Measurements from ENCODE around the gene OTOGL. TPM values are rescaled to one million over a fixed set of nuclear protein-coding genes. Genes with fewer than 3 reads are reported as not detected.
"Not testable (repeated sequence)": the region's sequence is repeated elsewhere in the genome, so short reads cannot be mapped to it uniquely, and the experiment has no call there.

OTOGL gene
- total RNA-seq, 2 donors from 2014 or later = 0.24 to 0.46 TPM

GRCh38 chr12:80208071-80208470 is 108.7 kb downstream of the OTOGL start:
- DNase-seq (ENCODE audit: low spot score) = no peak
- intact Hi-C loops (cut with DNase I) = no loop called here

DNA sequence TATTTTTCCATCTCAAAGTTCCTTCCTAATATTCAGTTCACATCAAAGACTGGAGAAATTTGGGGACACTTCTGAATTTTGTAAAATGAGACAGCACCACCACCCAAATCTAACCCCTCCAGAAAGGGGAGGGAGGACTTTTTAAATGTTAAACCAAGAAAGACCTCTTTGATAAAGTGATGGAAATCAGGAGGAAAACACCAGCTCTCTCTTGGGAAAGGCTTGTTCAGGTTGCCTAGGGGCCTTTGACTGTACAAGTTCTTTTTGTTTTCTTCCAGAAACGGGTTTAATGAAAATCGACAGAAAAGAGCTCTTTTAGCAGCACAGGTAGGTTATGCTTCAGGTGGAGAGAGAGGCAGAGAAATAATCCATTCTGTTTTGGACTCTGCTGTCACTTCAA is 112.3 kb downstream of the OTOGL start:
- DNase-seq (ENCODE audit: low spot score) = no peak
- intact Hi-C loops (cut with DNase I) = no loop called here

DNA sequence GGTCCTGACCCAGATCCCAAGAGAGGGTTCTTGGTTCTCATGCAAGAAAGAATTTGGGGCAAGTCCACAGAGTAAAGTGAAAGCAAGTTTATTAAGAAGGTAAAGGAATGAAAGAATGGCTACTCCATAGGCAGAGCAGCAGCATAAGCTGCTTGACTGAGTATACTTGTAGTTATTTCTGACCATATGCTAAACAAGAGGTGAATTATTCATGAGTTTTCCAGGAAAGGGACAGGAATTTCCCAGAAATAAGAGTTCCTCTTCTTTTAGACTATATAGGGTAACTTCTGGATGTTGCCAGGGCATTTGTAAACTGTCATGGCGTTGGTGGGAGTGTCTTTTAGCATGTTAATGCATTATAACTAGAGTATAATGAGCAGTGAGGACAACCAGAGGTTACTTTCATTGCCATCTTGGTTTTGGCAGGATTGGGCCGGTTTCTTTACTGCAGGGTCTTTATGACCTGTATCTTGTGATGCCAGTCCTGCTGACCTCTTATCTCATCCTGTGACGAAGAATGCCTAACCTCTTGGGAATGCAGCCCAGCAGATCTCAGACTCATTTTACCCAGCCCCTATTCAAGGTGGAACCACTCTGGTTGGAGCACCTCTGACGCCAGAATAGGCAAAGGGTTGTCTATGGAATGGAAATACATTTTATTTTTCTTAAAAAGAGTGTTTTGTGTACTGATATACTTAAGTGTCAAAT is 113.8 kb downstream of the OTOGL start:
- no peak for DNase-seq (ENCODE audit: low spot score)
- intact Hi-C loops (cut with DNase I) = no loop called here

DNA sequence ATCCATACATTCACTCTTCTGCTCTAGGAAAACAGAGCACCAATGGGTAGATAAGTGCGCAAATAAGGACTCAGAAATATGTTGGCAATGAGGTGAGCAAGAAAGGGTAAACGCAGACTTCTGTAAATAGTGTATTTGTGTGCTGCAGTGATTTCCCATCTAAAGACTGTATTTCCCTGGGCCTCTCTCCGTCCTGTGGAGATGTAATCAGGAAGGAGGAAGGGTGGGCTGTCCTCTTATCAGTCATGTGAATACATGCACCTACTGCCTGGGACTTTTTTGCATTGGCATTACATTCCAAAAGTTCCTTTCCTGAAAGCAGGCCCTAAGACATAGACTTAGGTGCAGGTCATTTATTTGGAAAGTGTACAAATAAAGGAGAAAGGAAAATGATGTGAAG is 114.5 kb downstream of the OTOGL start:
- DNase-seq (ENCODE audit: low spot score) = no peak

DNA sequence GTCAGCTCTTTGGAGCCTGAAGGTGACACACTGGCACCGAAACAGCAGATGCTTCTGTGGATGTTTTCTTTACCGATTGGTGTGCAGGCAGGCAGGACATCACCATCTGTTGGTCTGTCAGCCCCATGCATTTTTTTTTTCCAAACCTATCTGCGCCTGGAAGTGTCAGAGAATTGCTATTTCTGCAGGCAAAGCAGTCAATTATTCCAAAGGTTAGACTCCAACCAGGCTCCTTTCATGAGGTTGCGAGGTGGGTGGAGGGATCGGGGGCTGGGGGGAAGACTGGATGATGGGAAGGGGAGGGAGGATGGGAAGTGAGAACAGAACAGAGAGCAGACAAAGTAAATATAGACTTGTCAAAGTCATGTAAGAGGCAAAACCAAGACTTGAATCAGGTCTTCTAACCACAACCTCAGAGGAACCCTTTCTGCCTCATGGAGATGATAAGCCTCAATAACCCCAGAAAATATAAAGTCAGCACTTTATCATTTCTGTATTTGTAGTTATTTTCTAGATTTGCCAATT is 117.7 kb downstream of the OTOGL start:
- intact Hi-C loops (cut with DNase I) = no loop called here
- no peak for DNase-seq (ENCODE audit: low spot score)

More for the DNA sequence above, 114.5 kb downstream of the OTOGL start:
- intact Hi-C loops (cut with DNase I) = no loop called here

GRCh38 chr12:80218925-80219324 is 119.6 kb downstream of the OTOGL start:
- intact Hi-C loops (cut with DNase I); DNase-seq (ENCODE audit: low spot score): not testable (repeated sequence)

DNA sequence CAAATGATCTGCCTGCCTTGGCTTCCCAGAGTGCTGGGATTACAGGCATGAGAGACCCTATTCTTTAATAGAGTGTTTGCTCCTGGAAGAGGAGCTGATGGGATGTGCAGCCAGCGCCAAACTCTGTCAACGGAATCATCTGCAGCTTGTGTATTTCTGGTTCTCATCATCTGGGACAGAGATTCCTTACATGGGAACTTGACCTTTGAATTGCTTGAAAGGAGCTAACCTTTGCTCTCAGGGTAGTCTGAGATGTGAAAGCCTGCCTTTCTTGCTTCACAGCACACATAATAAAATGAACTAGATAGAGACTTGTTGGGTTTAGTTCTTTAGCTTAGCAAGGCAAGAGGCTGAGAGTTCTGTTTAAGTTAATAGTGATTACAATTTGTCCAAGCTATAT is 120.0 kb downstream of the OTOGL start:
- no peak for DNase-seq (ENCODE audit: low spot score)
- intact Hi-C loops (cut with DNase I) = no loop called here

DNA sequence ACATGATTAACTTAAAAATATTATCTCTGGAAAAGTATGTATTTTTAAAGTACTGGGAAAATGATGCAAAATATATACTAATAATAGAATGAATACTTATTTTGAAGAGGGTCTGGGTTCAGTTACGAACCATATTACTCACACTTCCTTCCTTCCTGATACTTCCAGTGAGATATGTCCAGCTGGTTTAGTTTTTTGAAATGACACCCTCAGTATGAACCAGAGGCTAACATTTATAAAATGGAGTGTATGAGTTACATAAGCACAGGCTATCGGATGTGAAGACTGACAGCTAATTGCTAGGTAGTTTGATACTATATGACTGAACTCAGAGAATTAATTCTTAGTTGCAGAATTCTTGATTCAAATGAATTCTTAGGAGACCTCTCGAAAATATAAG is 122.9 kb downstream of the OTOGL start:
- intact Hi-C loops (cut with DNase I) = no loop called here
- DNase-seq (ENCODE audit: low spot score) = no peak

DNA sequence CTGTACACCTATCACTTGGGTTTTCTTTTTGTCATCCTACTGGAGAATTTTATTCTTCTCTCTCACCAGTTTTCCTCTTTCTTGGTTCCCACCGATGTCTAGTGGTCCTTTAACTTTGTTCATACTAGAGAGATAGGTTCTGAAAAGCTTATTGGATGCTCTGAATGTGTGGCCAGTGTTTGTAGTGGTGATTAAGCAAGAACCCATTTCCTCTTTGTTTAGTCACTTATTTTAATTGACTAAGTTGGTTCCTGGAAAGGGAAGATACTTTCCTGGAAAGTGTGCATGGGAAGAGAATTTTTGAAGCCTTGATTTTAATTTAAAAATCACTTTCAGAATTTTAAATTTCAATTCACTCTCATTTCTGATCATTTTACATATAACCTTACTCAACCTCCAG is 127.2 kb downstream of the OTOGL start:
- DNase-seq (ENCODE audit: low spot score) = no peak
- intact Hi-C loops (cut with DNase I) = no loop called here

GRCh38 chr12:80227904-80228303 is 128.6 kb downstream of the OTOGL start:
- intact Hi-C loops (cut with DNase I) = not testable (repeated sequence)

GRCh38 chr12:80230068-80230467 is 130.7 kb downstream of the OTOGL start:
- intact Hi-C loops (cut with DNase I) = no loop called here
- DNase-seq (ENCODE audit: low spot score) = no peak

More at GRCh38 chr12:80227904-80228303, 128.6 kb downstream of the OTOGL start:
- DNase-seq (ENCODE audit: low spot score) = not testable (repeated sequence)

DNA sequence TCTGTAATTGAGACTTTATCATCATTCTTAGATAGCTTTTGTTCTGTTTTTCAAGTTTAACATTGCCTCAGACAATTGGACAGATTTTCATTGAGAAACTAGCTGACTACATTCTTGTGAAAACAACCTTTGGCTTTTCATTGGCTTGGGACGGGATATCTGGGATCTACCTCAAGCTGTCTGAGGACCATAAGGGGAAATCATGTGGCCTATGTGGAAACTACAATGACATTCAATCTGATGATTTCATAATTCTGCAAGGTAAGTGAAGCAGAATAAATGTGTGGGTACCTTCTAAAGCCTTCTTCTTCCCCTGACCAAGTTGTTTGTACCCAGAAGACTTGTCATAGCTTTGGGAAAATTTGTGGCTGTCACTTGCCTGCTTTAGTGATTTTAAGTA is 133.5 kb downstream of the OTOGL start:
- intact Hi-C loops (cut with DNase I) = no loop called here

DNA sequence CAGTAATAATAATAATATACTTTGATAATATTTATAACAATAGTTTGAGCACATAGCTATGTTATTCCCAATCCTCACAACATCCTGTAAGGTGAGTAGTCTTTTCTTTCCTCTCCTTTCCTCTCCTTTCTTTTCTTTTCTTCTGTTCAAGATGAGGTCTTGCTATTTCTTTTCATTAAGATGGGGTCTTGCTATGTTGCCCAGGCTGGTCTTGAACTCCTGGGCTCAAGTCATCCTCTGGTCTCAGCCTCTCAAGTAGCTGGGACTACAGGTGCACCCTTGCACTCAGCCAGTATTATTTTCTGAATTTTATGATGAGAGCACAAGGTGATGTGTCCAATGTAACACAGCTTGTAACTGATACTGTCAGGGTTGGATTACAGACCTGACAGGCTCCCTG is 134.6 kb downstream of the OTOGL start:
- intact Hi-C loops (cut with DNase I) = no loop called here

More for the DNA sequence above, 133.5 kb downstream of the OTOGL start:
- no peak for DNase-seq (ENCODE audit: low spot score)

DNA sequence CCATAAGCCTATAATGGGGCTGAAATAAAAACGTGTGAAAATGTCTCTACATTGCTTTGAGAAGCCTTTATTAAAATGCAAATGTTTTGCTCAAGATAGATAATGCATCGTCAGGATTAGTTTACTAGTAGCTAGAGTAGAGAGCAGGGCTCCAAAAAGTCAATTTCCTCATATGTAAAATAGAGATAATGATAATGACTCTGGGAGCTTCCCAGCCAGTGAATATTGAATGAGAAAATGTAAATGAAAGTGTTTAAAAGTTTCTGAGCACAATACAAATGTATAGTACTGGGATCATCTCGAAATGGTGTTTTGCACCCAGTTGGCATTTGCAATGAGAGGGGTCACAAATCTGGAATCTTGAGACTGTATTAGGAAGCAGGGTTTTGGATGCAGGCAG is 135.3 kb downstream of the OTOGL start:
- intact Hi-C loops (cut with DNase I) = no loop called here
- DNase-seq (ENCODE audit: low spot score) = no peak

More for the DNA sequence above, 134.6 kb downstream of the OTOGL start:
- DNase-seq (ENCODE audit: low spot score) = no peak

DNA sequence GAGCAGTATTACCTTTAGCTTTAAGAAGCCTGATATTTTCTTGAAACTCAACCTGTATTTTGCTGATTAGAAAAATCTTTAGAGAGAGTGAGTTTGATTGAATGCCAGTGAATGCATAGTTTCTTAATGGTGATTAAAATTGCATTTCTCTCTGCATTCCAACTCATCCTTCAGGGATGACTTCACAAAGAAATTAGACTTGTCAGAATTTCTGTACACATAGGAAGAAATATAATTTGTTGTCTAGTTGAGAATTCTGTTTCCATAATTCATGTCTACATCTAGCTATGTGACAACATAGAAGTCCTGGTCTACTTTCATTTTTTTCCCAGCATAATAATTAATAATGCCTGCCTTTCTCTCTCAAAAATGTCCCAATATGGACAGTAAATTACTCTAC is 136.6 kb downstream of the OTOGL start:
- intact Hi-C loops (cut with DNase I) = no loop called here
- DNase-seq (ENCODE audit: low spot score) = no peak

DNA sequence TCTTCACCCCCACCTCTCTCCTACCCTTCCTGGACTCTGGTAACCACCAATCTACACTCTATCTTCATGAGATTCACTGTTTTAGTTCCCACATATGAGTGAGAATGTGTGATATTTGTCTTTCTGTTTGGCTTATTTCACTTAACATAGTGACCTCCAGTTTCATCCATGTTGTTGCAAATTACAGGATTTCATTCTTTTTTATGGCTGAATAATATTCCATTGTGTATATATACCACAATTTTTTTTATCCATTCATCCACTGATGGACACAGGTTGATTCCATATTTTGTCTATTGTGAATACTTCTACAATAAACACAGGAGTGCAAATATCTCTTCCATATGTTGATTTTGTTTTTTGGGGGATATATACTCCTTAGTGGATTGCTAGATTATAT is 140.5 kb downstream of the OTOGL start:
- intact Hi-C loops (cut with DNase I) = no loop called here
- DNase-seq (ENCODE audit: low spot score) = no peak

- DNase-seq (ENCODE audit: low spot score) = no peak
- intact Hi-C loops (cut with DNase I) = no loop called here
Observed at GRCh38 chr12:80241576-80242273, 142.4 kb downstream of the OTOGL start.

GRCh38 chr12:80242321-80242720 is 143.0 kb downstream of the OTOGL start:
- no peak for DNase-seq (ENCODE audit: low spot score)
- intact Hi-C loops (cut with DNase I) = no loop called here

DNA sequence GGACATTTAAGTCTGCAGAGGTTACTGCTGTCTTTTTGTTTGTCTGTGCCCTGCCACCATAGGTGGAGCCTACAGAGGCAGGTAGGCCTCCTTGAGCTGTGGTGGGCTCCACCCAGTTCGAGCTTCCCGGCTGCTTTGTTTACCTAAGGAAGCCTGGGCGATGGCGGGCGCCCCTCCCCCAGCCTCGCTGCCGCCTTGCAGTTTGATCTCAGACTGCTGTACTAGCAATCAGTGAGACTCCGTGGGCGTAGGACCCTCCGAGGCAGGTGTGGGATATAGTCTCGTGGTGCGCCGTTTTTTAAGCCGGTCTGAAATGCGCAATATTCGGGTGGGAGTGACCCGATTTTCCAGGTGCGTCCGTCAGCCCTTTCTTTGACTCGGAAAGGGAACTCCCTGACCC is 150.2 kb downstream of the OTOGL start:
- intact Hi-C loops (cut with DNase I) = not testable (repeated sequence)

DNA sequence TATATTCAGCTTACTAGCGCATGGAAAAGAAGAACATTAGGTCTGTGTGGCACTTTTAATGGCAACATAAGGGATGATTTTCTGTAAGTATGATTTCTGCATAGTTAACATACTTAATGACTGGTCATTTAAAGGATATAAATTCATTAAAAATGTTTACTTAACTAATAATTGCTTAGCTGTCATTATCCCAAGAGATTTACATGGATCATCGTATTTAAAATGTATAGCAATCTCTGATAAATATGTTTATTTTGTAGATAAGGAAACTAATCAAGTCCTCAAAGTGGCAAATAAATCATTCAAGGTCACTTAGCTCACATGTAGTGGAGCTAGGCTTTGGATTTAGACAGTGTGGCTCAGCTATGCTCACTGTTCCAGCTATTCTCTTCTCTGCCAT is 158.6 kb downstream of the OTOGL start:
- no peak for DNase-seq (ENCODE audit: low spot score)
- intact Hi-C loops (cut with DNase I) = no loop called here

More for the DNA sequence above, 150.2 kb downstream of the OTOGL start:
- DNase-seq (ENCODE audit: low spot score) = not testable (repeated sequence)

DNA sequence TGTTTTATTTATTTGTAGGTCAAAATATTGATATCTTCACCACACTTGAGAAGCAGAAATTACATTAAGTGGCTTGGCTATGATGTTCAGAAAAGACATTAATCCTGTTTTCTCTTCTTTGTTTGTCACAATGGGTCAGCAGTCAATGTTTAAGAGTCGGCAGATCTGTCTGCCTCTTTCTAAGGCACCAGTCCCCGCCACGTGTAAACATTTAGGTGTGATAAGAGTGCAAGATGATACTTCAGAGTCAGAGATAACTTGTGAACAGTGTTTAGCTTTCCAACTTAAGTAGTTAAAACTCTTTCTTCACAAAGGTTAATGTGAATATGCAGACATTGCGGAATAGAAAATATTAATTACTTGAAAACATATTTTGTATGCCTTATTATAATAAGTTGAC is 160.9 kb downstream of the OTOGL start:
- DNase-seq (ENCODE audit: low spot score) = no peak
- intact Hi-C loops (cut with DNase I) = no loop called here
